ENCODE data around the gene NEK11. TPM values are rescaled to one million over a fixed set of nuclear protein-coding genes. Genes with fewer than 3 reads are reported as not detected.

The NEK11 gene
- polyA plus RNA-seq, 1 experiment, result 2.6 TPM

DNA sequence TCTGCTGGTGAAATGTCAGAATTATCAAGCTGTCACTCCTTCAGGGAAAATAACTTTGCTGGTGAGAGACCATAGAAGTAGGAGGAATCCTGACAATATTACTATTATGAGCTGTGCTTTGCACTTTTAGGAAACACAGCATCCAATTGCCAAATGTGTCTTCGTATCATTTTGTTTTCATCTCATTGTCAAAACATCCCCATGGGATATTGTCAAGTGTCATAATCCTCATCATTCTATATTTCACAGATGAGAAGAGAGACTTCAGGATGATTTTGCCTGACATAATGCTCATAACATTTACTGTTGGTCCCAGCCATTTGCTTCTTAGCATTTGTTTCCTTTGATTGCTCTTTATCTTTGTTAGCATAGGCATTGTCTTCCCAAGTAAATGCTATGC is 234.4 kb downstream of the NEK11 start:
- Histone ChIP-seq H3K36me3 (ENCODE audit: control insufficient read depth, insufficient read depth, low read length) (no peaks in the 10 kb centered on the region), H3K27me3 (ENCODE audit: control insufficient read depth, insufficient read depth, low read length) (no peaks in the 10 kb centered on the region), H3K4me3 (ENCODE audit: low read depth, low read length) (no peak overlapping the region)
- TF ChIP-seq, protein P1, sequence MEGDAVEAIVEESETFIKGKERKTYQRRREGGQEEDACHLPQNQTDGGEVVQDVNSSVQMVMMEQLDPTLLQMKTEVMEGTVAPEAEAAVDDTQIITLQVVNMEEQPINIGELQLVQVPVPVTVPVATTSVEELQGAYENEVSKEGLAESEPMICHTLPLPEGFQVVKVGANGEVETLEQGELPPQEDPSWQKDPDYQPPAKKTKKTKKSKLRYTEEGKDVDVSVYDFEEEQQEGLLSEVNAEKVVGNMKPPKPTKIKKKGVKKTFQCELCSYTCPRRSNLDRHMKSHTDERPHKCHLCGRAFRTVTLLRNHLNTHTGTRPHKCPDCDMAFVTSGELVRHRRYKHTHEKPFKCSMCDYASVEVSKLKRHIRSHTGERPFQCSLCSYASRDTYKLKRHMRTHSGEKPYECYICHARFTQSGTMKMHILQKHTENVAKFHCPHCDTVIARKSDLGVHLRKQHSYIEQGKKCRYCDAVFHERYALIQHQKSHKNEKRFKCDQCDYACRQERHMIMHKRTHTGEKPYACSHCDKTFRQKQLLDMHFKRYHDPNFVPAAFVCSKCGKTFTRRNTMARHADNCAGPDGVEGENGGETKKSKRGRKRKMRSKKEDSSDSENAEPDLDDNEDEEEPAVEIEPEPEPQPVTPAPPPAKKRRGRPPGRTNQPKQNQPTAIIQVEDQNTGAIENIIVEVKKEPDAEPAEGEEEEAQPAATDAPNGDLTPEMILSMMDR (IDR thresholded peaks at IDR 0.05; ENCODE audit: insufficient read depth, low read depth, low read length), result no peak
- ChIA-PET CTCF (interaction anchor here (0.8 kb wide), 1 partner anchor 8 kb away, joined by 3 read pairs; no protein-coding TSS in a partner anchor), POLR2A (no interaction called here)
- no peak for DNase-seq (ENCODE audit: low read depth)

DNA sequence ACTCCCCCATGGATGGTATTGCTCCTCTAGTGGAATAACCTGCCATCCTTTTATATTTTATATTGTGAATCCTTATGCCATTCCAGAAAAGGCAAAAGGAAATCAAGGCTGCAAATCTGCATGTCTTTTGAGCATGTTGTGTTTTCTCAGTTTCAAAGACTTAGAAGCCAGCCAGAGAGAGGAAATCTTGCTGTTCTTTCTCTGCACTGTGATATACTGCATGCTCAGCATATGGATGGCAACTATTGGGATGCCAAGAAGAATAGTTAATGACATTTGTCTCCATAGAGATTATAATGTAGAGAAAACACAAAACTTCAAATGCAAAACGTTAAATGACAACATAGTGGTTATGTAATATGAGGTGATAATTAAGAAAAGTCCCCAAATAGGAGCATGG is 248.9 kb downstream of the NEK11 start:
- no peak for DNase-seq (ENCODE audit: low read depth)
- no peaks in the 10 kb centered on the region for H3K36me3 ChIP-seq (ENCODE audit: control insufficient read depth, insufficient read depth, low read length)
- TF ChIP-seq, protein P1 (IDR thresholded peaks at IDR 0.05; ENCODE audit: insufficient read depth, low read depth, low read length), result no peak
- ChIA-PET CTCF (no interaction called here), POLR2A (no interaction called here)
- no peak overlapping the region for H3K4me3 ChIP-seq (ENCODE audit: low read depth, low read length)
- no peaks in the 10 kb centered on the region for H3K27me3 ChIP-seq (ENCODE audit: control insufficient read depth, insufficient read depth, low read length)

DNA sequence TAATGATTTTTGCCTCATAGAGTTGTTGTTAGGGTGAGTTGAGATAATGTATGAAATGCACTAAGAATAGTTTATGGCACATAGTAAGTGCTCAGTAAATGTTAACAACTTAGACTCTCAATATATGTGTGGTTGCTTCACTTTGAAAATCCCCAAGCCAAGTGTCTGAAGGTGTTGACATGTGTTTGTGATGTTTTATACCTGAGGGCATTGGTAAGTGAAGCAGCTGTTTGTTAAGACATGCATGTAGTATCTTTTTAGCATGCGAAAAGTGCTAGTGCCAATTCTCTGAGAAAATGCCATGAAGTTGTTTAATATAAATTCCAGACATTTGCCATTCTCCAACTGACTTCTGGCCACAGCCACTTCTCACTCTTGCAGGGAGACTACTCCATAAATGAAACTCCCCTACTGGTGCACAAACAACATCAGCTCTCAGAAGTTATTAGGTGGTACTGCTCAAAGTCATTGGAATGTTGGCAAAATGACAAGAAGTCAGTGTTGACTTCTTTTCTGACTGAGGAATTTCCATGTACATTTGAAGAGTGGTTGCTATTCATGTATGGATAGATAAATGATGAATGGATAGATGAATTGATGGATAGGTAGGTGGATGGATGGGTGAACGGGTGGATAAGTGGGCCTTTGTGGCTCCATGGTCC is 251.3 kb downstream of the NEK11 start:
- no peak for DNase-seq (ENCODE audit: low read depth)
- TF ChIP-seq, protein P1 (IDR thresholded peaks at IDR 0.05; ENCODE audit: insufficient read depth, low read depth, low read length), result no peak
- CTCF ChIA-PET, result interaction anchor here (1.0 kb wide), 1 partner anchor 47 kb away, joined by 3 read pairs; no protein-coding TSS in a partner anchor
- H3K27me3 ChIP-seq (ENCODE audit: control insufficient read depth, insufficient read depth, low read length), result no peaks in the 10 kb centered on the region
- H3K4me3 ChIP-seq (ENCODE audit: low read depth, low read length), result no peak overlapping the region
- POLR2A ChIA-PET, result no interaction called here
- no peaks in the 10 kb centered on the region for H3K36me3 ChIP-seq (ENCODE audit: control insufficient read depth, insufficient read depth, low read length)

DNA sequence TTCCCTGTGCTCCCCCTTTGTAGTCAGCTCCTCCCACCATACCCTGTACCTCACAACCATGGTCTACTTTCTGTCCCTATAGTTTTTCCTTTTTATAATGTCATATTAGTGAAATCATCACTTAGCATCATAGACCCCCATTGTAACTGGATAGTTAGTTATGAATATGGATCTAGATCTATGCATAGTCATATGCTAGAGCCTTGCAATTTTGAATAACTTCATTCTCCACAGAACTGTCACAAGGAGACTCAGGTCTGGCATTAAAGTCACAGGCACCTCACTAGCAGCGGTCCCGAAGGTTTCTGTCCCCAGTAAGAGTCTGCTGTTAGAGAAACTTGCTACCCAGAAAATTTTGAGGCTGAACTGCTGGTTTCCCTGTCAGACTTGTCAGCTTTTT is 252.9 kb downstream of the NEK11 start:
- POLR2A ChIA-PET, result no interaction called here
- no peaks in the 10 kb centered on the region for H3K36me3 ChIP-seq (ENCODE audit: control insufficient read depth, insufficient read depth, low read length)

DNA sequence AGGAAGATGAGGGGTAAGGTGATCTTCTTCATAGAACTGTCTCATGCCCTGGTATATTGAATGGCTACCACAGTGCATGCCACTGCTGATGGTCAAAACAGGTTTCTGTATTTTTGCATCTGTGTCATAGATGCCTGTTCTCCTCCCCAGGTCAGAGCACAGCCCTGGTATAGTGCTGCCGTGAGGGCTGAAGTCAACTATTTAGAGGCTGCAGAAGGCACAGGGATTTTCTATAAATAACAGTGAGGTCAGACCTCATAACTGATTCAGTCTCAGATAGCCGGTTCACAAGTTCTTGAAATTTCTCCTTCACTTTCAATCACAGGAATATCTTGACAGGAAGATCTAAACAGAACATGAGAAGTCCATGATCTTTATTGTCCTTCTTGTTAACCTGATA is 255.7 kb downstream of the NEK11 start:
- Histone ChIP-seq H3K27me3 (ENCODE audit: control insufficient read depth, insufficient read depth, low read length) (no peaks in the 10 kb centered on the region), H3K36me3 (ENCODE audit: control insufficient read depth, insufficient read depth, low read length) (no peaks in the 10 kb centered on the region), H3K4me3 (ENCODE audit: low read depth, low read length) (no peak overlapping the region)
- no peak for DNase-seq (ENCODE audit: low read depth)
- TF ChIP-seq, protein P1 (IDR thresholded peaks at IDR 0.05; ENCODE audit: insufficient read depth, low read depth, low read length), result no peak
- ChIA-PET CTCF (interaction anchor here (1.9 kb wide), 1 partner anchor 10 kb away, joined by 4 read pairs; no protein-coding TSS in a partner anchor), POLR2A (no interaction called here)

More for the DNA sequence above, 252.9 kb downstream of the NEK11 start:
- Histone ChIP-seq H3K4me3 (ENCODE audit: low read depth, low read length) (no peak overlapping the region), H3K27me3 (ENCODE audit: control insufficient read depth, insufficient read depth, low read length) (no peaks in the 10 kb centered on the region)
- no peak for DNase-seq (ENCODE audit: low read depth)
- TF ChIP-seq, protein P1 (IDR thresholded peaks at IDR 0.05; ENCODE audit: insufficient read depth, low read depth, low read length), result no peak
- CTCF ChIA-PET, result interaction anchor here (0.8 kb wide), 1 partner anchor 22 kb away, joined by 3 read pairs; no protein-coding TSS in a partner anchor

Data from BJ (cell line).